GM19467 (cell line): ENCODE measurements around the gene CHIC2.
"Not testable (repeated sequence)": the region's sequence is repeated elsewhere in the genome, so short reads cannot be mapped to it uniquely, and the experiment has no call there.

Experiments used
- ATAC-seq: cut with Tn5 transposase; IDR thresholded peaks from one replicate; pipeline ENCODE4 v1.9.1; 2021; ENCODE audit warnings: mild to moderate bottlenecking, moderate library complexity; ENCODE audit not compliant: unreplicated experiment

Gene CHIC2

DNA sequence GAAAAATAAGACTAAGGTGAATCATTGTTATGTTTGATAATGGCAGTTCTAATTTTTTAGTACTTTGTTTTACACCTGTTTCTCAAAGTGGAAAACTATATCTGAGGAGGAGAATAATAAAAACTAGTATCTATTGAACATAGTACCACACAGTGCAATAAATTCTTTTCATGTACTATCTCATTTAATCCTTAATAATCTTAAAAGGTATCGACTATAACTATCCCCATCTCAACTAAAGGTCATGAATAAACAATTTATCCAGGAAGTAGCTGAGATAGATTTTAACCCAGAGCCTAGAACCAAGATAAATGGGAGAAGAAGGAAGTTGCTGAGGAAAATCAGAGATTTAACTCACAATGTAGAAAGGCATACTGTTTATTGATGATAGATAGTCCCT lies 2.5 kb downstream of the CHIC2 start:
- no peak for ATAC-seq

DNA sequence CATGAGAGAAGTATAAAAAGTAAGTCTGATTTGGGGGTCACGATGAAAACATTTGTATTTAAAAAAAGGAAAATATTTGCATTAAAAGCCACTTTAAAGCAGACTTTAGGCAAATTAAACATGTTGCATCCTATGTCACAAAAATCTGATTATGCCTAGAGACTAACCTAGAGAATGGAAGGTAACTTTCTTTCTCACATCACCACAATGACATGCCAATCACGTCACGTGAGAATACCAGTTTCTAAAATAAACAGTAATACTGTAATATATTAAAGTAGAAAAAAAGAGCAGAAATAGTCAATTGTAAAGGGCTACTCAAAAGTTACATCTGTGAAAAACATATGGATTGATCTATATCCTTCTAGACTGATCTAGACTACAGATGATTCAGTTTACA lies 3.3 kb downstream of the CHIC2 start:
- ATAC-seq, result no peak

DNA sequence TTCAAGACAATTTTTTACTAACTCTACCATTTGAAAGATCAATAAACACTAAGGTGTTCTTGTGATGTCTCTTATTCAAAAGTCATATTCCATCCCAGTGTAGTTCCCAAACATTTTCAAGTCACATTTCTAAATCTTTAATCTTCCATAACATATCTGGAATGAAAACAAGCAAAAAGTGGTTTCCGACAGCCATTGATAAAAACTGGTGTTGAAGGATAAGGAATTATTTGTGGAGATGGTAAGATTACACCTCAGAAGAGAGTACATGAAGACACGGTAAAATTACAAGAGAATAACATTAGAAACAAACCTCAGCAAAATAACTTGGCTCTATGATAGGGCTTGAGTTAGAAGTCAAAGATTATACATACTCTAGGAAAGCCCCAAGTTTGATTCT lies 4.3 kb downstream of the CHIC2 start:
- ATAC-seq, result no peak

DNA sequence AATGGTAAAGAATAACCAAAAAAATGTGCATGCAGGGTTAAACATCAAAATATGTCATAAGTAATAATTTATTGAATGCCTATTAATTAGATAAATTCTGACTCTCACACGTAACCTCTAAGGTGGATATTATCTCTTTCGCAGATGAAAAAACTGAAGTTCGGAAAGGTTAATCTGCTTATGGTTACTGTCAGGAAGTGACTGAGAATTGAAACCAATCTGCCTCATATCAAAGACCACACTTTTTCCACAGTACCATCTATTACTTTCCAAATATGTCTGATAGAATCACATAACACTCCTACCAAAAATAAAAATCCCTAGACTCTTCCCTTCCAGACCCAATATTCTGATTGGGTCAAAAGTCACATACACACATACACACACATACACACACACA lies 6.2 kb downstream of the CHIC2 start:
- no peak for ATAC-seq

DNA sequence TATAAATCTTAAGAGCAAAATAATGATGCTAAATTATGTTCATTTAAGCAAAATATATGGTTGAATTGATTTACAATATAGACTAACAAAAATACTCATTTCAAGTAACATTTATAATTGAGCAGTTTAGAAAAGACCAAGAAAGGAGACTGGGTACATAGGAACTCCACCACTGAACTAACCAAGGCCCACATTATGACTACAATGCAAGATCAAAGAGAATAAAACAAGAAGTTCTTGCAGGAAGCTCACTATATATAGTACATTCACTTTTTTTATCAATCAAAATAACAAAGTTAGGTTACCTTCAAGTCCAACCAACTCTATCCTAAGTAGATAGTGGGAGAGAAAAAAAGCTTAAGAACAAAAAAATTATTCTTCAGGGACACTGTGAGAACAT lies 8.0 kb downstream of the CHIC2 start:
- no peak for ATAC-seq

DNA sequence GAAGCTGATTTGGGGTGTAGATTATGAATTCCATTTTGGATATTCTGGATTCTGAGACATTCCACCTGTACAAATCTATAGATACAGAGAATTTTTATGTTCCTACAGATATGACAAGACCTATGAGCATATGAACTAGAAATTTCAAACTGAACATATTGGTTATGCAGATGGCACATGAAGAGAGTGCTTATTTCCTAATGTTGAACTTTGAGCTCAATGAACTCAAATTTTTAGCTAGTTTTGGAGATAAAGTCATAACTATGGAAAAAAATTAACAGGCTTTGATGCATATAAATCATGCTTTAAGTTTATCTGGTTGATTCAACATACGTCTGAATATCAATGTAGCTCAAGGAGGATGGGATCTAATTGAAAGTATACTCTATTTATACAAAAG lies 8.9 kb downstream of the CHIC2 start:
- no peak for ATAC-seq

DNA sequence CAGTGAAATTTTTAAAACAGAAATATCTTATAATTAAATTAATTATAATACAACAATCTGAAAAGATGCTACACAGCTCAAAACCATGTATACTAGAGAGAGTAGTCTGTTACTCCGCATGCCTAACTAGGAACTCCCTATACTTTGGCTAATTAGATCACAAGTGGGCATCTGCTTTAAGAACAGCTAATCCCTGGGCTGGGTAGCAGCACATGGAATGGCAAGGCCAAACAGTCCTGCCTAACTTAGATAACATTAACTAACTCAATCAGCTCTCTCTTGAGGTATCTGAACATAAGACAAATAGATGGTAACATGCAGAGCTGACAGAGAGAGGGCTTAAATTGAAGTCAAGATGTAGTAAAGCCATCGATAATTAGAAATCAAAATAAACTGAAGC lies 9.9 kb downstream of the CHIC2 start:
- ATAC-seq, result no peak

DNA sequence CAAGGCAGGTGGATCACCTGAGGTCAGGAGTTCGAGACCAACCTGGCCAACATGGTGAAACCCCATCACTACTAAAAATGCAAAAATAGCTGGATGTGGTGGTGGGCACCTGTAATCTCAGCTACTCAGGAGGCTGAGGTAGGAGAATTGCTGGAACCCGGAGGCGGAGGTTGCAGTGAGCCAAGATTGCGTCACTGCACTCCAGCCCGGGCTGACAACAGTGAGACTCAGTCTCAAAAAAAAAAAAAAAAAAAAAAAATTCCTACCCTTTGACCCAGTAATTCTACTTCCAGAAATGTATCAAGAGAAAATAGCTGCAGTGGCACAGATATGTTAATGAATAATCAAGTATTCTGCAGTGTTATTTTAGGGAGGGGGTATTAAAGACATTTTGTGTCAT lies 11.1 kb downstream of the CHIC2 start:
- not testable (repeated sequence) for ATAC-seq

DNA sequence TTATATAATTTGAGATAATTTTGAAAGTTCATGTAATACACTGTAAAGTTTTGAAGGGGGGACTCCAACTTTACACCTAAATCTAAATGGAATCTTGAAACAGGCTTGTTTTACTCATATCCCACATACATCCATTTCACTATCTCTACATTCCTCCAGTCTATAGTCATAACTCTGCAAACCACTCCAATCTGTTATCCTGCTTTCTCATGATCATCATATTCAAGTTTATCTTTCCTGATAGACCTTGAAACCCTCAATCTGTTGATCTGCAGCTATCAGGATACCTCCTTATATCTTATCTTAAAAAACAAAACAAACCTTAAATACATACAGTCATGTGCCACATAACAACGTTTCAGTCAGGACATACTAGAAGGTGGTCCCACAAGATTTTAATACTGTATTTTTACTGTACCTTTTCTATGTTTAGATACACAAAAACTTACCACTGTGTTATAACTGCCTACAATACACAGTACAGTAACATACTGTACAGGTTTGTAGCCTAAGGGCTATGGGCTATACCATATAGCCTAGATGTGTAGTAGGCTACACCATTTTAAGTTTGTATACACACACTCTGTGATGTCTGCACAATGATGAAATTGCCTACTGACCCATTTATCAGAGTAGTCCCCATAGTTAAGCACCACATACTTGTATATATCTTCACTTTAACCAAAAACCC lies 14.0 kb downstream of the CHIC2 start:
- ATAC-seq, result no peak

DNA sequence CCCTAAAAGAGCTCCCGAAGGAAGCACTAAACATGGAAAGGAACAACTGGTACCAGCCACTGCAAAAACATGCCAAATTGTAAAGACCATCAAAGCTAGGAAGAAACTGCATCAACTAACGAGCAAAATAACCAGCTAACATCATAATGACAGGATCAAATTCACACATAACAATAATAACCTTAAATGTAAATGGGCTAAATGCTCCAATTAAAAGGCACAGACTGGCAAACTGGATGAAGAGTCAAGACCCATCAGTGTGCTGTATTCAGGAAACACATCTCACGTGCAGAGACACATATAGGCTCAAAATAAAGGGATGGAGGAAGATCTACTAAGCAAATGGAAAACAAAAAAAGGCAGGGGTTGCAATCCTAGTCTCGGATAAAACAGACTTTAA lies 20.8 kb downstream of the CHIC2 start:
- not testable (repeated sequence) for ATAC-seq

DNA sequence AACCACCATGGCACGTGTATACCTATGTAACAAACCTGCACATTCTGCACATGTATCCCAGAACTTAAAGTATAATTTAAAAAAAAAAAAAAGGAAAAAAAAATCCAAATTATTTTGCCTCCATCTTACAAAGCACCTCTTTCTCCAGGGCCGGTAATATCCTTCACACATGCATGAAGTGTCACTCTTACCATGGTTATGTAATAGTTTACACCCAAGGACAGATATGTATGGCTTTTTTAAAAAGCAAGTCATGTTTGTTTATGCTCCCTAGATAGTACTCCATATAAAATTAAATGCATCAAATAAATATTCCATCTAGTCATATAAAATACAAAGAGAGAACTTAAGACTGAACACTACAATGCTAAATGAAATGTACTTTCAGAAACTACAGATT lies 22.5 kb downstream of the CHIC2 start:
- no peak for ATAC-seq

DNA sequence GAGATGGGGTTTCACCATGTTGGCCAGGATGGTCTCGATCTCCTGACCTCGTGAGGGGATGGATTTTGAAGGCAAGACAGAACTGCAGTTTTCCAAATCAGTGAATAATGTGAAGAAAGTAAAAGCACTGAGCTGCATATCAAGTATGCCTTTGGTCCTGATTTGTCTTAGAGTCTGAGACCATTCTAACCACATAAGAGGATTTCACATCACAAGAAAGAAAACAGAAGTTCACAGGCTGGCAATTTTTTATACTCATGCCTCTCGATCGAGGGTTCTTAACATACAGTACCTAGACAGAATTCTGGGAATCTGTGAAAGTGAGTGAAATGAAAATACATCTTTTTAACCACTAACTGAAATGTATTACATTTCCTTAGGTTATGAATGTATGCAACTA lies 23.3 kb downstream of the CHIC2 start:
- ATAC-seq, result no peak

DNA sequence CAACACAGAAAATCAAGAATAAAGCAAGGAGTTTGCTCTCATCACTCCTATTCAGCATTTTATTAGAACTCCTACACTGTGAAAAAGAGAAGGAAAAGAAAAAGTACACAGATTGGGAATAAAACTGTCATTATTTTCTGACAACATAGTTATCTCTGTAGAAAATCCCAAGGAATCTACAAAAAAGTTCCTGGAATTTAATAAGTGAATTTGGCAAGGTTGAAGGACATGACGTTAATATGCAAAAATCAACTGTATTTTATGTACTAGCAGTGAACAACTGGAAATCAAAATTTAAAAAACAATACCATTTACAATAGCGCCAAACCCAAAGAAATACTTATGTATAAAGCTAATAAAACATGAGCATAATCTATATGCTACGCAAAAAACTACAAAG lies 26.3 kb downstream of the CHIC2 start:
- ATAC-seq, result no peak

DNA sequence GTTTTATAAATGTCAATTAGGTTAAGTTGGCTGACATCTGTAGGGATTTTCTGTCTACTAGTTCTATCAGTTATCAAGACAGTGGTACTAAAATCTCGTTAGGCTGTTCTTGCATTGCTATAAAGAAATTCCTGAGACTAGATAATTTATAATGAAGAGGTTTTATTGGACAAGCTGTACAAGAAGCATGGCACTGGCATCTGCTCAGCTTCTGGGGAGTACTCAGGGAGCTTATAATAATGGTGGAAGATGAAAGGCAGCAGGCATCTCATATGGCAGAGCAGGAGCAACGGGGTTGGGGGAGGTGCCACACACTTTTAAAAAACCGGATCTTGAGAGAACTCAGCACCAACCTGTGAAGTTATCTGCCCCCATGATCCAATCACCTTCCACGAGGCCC lies 28.2 kb downstream of the CHIC2 start:
- no peak for ATAC-seq

DNA sequence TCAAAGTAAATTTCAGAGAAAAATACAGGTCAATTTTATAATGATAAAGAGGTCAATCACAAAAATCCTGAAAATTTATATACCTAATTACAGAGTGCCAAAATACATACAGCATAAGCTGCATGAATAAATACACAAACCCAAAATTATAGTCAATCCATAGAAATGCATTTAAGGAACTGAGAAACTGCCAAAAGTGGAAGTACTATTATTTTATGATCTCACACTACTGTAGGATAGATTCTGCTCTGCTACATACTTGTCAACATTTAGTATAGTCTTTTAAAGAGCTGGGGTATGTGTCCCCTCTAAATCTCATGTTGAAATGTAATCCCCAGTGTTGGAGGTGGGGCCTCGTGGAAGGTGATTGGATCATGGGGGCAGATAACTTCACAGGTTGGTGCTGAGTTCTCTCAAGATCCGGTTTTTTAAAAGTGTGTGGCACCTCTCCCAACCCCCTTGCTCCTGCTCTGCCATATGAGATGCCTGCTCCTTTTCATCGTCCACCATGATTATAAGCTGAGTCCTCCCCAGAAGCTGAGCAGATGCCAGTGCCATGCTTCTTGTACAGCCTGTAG lies 31.8 kb downstream of the CHIC2 start:
- no peak for ATAC-seq

DNA sequence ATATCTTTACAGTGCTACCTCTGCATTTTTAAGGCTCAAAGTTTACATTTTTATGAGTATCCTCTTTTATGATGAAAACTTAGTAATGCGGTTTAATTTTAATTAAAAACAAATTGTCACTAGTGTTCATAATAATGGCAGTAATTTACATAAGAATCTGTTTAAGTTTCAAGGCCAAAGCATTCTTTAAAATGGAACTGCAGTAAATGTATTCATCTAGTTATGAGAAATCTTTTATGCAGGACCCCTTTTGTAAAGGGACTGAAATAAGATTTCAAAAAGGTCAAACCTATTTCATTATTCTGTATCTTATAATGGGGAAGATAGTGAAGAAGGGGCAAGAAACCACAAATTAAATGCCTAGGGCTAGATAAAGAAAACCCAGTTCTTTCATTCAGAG lies 37.1 kb downstream of the CHIC2 start:
- ATAC-seq, result no peak

DNA sequence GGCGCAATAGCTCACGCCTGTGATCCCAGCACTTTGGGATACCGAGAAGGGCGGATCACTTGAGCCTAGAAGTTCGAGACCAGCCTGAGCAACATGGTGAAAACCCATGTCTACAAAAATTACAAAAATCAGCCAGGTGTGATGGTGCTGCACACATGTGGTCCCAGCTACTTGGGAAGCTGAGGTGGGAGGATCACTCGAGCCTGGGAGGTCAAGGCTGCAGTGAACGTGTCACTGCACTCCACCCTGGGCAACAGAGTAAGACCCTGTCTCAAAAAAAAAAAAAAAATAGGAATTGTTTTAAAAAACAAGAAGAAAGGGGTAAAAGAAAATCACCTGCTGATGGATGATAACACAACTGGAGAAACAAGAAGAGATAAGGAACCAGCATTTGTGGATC lies 38.8 kb downstream of the CHIC2 start:
- no peak for ATAC-seq

DNA sequence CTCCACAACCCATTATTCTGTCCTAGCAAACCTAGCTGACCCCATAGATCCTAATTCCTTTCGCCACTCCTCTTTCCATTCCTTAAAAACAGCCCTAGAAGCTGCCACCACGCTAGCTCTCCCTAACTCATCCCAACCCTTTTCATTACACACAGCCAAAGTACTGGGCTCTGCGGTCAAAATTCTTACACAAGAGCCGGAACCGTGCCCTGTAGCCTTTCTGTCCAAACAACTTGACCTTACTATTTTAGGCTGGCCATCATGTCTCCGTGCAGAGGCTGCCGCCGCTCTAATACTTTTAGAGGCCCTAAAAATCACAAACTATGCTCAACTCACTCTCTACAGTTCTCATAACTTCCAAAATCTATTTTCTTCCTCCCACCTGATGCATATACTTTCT lies 41.4 kb downstream of the CHIC2 start:
- not testable (repeated sequence) for ATAC-seq

DNA sequence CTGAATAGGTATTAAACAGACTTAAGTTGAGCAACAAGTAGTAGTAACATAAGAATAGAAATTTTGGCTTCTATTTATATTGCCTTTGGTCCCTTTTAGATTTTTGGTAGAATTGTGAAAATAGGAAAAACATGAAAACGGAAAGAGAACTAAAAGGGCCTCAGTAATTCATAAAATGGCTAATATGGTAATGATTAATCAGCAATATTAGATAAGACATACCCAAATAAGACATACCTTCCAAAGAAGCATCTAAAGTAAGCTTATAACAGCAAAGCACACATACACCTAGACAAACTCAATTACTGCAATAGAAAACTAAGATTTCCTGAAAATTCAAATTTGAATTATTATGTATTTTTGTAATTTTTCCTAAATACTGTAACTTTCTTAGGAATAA lies 46.4 kb downstream of the CHIC2 start:
- no peak for ATAC-seq

DNA sequence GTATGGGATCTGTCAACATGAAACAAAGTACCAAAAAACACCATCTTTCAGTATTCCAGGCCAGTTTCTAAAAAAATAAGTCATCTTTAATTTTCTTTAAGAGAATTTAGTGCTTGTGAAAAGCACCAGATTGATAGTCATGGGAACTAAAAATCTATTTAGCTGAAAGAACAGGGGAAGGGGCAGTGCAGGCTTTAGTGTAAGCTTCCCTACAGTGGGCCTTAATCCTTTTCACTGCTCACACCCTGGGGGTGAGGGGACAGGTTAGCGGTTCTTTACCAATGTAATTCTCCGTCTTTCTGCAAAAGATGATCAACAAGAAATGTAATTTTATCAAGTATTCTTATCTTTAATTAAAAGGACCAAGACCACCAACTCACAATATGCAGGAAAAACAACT lies 47.1 kb downstream of the CHIC2 start:
- ATAC-seq, result no peak

DNA sequence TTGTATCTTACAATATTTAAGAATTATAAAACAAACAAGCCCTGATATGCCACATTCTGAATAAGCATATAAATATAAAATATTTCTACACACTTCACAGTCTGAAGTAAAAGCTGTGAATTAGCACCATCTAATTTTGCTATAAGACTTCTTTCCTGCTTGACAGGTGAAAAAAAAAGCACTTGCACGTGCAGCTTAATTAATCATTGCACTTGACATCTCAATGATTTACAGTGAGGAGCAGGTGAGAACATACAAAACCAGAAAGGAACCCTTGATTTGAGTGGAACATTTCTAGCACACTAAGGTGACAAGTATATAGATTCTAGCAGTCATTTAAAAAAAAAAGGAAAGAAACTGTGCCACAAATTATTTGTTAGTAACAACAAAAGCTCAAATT lies 47.9 kb downstream of the CHIC2 start:
- no peak for ATAC-seq

DNA sequence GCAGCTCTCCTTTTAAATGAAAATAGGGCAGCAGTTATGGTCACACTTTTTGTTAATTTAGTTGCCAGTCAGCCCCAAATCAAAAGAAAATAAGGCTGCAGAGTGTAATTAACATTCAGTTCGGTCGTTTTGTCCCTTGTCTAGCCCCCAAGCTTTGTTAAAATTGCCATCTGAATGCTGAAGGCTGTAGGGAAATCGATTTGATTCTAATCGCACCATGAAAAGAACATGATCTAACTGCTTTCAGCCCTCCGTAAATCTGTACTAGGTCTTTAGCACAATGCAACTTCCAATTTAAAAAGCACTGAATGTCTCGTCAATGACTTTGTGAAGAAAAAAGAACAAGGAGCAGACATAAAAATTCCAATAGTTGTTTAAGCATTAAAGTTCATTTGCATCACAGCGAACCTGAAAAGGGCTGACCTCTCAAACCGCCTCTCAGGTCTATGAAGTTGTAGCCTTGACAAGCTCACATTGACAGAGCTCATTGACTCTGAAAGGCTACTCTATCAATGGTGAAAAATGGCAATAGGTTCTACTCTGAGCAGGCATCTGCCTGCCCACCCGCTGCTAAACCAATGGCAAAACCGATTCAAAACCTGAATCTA lies 48.9 kb downstream of the CHIC2 start:
- ATAC-seq, result no peak

DNA sequence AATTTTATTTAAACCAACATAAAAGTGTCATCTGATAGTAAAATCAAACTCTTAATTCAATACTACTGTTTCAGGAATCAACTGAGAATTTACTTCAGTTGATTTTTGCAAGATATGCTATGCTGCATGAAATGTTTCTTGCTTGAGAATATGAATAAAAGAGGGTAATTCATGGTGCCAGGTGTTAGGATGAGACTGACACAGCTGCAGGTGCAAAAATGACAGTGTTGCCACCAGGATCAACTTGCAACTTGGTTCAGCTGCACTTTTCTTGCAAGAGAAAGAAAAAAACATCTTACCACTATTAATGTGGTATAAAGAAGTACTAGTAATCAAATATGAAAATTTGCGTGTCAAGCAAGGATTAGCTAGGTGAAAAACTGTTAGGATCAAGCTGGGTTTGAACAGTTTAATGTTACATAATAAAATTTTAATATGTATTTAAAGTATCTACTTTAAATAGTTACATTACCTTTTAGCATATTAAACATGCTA lies 49.7 kb downstream of the CHIC2 start:
- no peak for ATAC-seq
